SU-DHL-6 (cell line): ENCODE results near the gene IVNS1ABP.

Source experiments
- H2AFZ ChIP-seq: fragments of 200-600 bp; sonication (generic); 2 replicates; pipeline ENCODE4 v1.6.1; 2014; ENCODE audit warnings: low read depth, mild to moderate bottlenecking, moderate library complexity, mixed read lengths, antibody characterized with exemption, low read length; ENCODE audit not compliant: severe bottlenecking
- H3F3A ChIP-seq: fragments of 200-600 bp; shearing (Covaris generic); 2 replicates; pipeline ENCODE4 v1.6.0; 2016; ENCODE audit warnings: antibody characterized with exemption, mild to moderate bottlenecking; ENCODE audit not compliant: insufficient read depth
- H3K27ac ChIP-seq: fragments of 200-600 bp; sonication (generic); 2 replicates; pipeline ENCODE4 v1.5.1; 2016; ENCODE audit warnings: low read depth, mild to moderate bottlenecking, low read length, moderate library complexity, mixed read lengths
- H3K27me3 ChIP-seq: fragments of 200-600 bp; sonication (generic), shearing (Covaris generic); 2 replicates; pipeline ENCODE4 v1.6.0; 2014; ENCODE audit warnings: mild to moderate bottlenecking, low read length
- H3K36me3 ChIP-seq: fragments of 200-600 bp; sonication (generic); 2 replicates; pipeline ENCODE4 v1.6.1; 2014; ENCODE audit warnings: mild to moderate bottlenecking, low read length, mixed read lengths
- H3K4me2 ChIP-seq: fragments of 300-600, 200-600 bp; shearing (Covaris generic), sonication (generic); 2 replicates; pipeline ENCODE4 v1.6.0; 2014; ENCODE audit warnings: low read length, low read depth, mild to moderate bottlenecking; ENCODE audit not compliant: poor library complexity, severe bottlenecking
- H3K4me3 ChIP-seq: fragments of 200-600 bp; sonication (generic); 2 replicates; pipeline ENCODE4 v1.5.1; 2014; ENCODE audit warnings: antibody characterized with exemption, low read length, mild to moderate bottlenecking, mixed read lengths; ENCODE audit not compliant: insufficient read depth, poor library complexity, severe bottlenecking
- H3K79me2 ChIP-seq: fragments of 200-600 bp; sonication (generic); 2 replicates; pipeline ENCODE4 v1.6.1; 2014; ENCODE audit warnings: mild to moderate bottlenecking, low read length, moderate library complexity; ENCODE audit not compliant: insufficient read depth
- H3K9ac ChIP-seq: fragments of 200-600 bp; sonication (generic); 2 replicates; pipeline ENCODE4 v1.7.0; 2014; ENCODE audit warnings: mild to moderate bottlenecking, low read length
- H3K9me2 ChIP-seq: fragments of 200-600 bp; sonication (generic); replicated peaks from 2 replicates; pipeline ENCODE4 v1.6.1; 2014; ENCODE audit warnings: low read length; ENCODE audit not compliant: insufficient read depth
- H3K9me3 ChIP-seq: fragments of 200-600 bp; sonication (generic); 2 replicates; pipeline ENCODE4 v1.6.1; 2014; ENCODE audit warnings: low read length, mixed read lengths; ENCODE audit not compliant: insufficient read depth
- H4K20me1 ChIP-seq: fragments of 200-600 bp; sonication (generic); 2 replicates; pipeline ENCODE4 v1.6.1; 2014; ENCODE audit warnings: low read depth, mild to moderate bottlenecking, antibody characterized with exemption, low read length, moderate library complexity, mixed read lengths
- CTCF ChIP-seq: fragments of 200-600 bp; sonication (generic); IDR thresholded peaks from one replicate; pipeline ENCODE4 v1.5.1; 2017; ENCODE audit warnings: antibody characterized with exemption, mild to moderate bottlenecking, low read length, moderate library complexity; ENCODE audit not compliant: insufficient read depth, poor library complexity, severe bottlenecking
- EZH2phosphoT487 ChIP-seq: fragments of 200-600 bp; sonication (generic), shearing (Covaris generic); conservative IDR thresholded peaks from 2 replicates; pipeline ENCODE4 v1.6.1; 2018; ENCODE audit warnings: mild to moderate bottlenecking, antibody characterized with exemption, low read length, moderate library complexity, mixed read lengths

The IVNS1ABP gene

GRCh38 chr1:185279571-185279970 lies 37.5 kb downstream of the IVNS1ABP start:
- Histone ChIP-seq H3K27me3 (no peaks in the 10 kb centered on the region), H4K20me1 (no peaks in the 10 kb centered on the region), H3K9ac (no peak overlapping the region), H3K4me2 (no peak overlapping the region), H2AFZ (no peak overlapping the region), H3K9me3 (no peaks in the 10 kb centered on the region), H3K36me3 (no peaks in the 10 kb centered on the region), H3K27ac (no peak overlapping the region), H3K79me2 (no peaks in the 10 kb centered on the region), H3K4me3 (no peak overlapping the region), H3K9me2 (no peaks in the 10 kb centered on the region), H3F3A (no peaks in the 10 kb centered on the region)
- TF ChIP-seq CTCF (no peak), EZH2phosphoT487 (no peak)

- H2AFZ ChIP-seq = no peak overlapping the region
- H3K27ac ChIP-seq = no peak overlapping the region
- H3F3A ChIP-seq = no peaks in the 10 kb centered on the region
- H3K36me3 ChIP-seq = no peaks in the 10 kb centered on the region
- no peak overlapping the region for H3K4me2 ChIP-seq
- H3K27me3 ChIP-seq = no peaks in the 10 kb centered on the region
- no peaks in the 10 kb centered on the region for H3K9me2 ChIP-seq
- no peaks in the 10 kb centered on the region for H3K79me2 ChIP-seq
- TF ChIP-seq CTCF = no peak
- TF ChIP-seq EZH2phosphoT487 = no peak
- H3K9ac ChIP-seq = no peak overlapping the region
- no peak overlapping the region for H3K4me3 ChIP-seq
- no peaks in the 10 kb centered on the region for H3K9me3 ChIP-seq
- no peaks in the 10 kb centered on the region for H4K20me1 ChIP-seq
Observed at GRCh38 chr1:185271921-185272320, 45.1 kb downstream of the IVNS1ABP start.

DNA sequence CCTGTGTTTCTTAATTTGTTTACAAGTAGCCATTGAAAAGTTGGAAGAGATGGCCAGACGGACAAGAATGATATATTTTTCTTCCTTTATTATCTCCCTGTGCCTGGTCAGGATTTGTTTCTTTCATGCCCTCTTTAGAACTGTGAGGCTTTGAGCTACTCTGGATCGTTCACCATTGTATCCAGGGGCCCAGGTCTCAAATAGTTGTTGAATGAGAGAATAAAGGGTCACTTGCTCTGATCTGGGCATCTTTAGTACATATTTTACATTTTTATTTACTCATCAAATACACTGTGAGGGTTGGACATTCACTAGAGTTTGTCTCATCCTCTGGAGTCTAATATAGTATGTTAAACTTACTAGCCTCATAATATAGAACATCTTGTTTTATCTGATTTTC lies 48.7 kb downstream of the IVNS1ABP start:
- Histone ChIP-seq H3K9me2 (no peaks in the 10 kb centered on the region), H3K79me2 (no peaks in the 10 kb centered on the region), H3K27me3 (no peaks in the 10 kb centered on the region), H3K9me3 (no peaks in the 10 kb centered on the region), H3K36me3 (no peaks in the 10 kb centered on the region), H3F3A (no peaks in the 10 kb centered on the region), H3K9ac (no peak overlapping the region), H3K4me2 (no peak overlapping the region), H3K27ac (no peak overlapping the region), H3K4me3 (no peak overlapping the region), H2AFZ (no peak overlapping the region), H4K20me1 (no peaks in the 10 kb centered on the region)
- no peak for TF ChIP-seq EZH2phosphoT487
- TF ChIP-seq CTCF = no peak

GRCh38 chr1:185267701-185268100 lies 49.3 kb downstream of the IVNS1ABP start:
- Histone ChIP-seq H3K27ac (no peak overlapping the region), H2AFZ (no peak overlapping the region), H3K9me2 (no peaks in the 10 kb centered on the region), H3K9ac (no peak overlapping the region), H3K4me3 (no peak overlapping the region), H3K4me2 (no peak overlapping the region), H3K27me3 (no peaks in the 10 kb centered on the region), H3K9me3 (no peaks in the 10 kb centered on the region), H4K20me1 (no peaks in the 10 kb centered on the region), H3K79me2 (no peaks in the 10 kb centered on the region), H3F3A (no peaks in the 10 kb centered on the region), H3K36me3 (no peaks in the 10 kb centered on the region)
- no peak for TF ChIP-seq CTCF
- TF ChIP-seq EZH2phosphoT487 = no peak
